Stimulated activated effector memory CD8-positive, alpha-beta T cell treated with anti-CD3 and anti-CD28 coated beads, Interleukin-12 subunit alpha, Interleukin-12 subunit beta, amount 100 ng/mL, for 72 hours (primary cell): ENCODE results near the gene OSBP2.

Experiments
- ATAC-seq: fragments of 150-1000 bp; cut with Tn5 transposase; 2 replicates; pipeline ENCODE4 v1.10.0; 2021
- DNase-seq, 2 donors: peaks; one replicate each; pipeline ENCODE4 v3.0.0; 2021 to 2022; ENCODE audit warnings: low spot score in 2 of 2
- H3K27ac Mint-ChIP-seq: one replicate; pipeline ENCODE4 v1.8.0; 2022; ENCODE audit warnings: mild to moderate bottlenecking, mixed read lengths
- H3K36me3 Mint-ChIP-seq: one replicate; pipeline ENCODE4 v1.8.0; 2022; ENCODE audit warnings: mild to moderate bottlenecking, mixed read lengths
- H3K4me1 Mint-ChIP-seq: one replicate; pipeline ENCODE4 v1.8.0; 2022; ENCODE audit warnings: mixed read lengths
- H3K4me3 Mint-ChIP-seq: one replicate; pipeline ENCODE4 v1.8.0; 2022; ENCODE audit warnings: mild to moderate bottlenecking, mixed read lengths
- H3K9me3 Mint-ChIP-seq: one replicate; pipeline ENCODE4 v1.8.0; 2022; ENCODE audit warnings: mixed read lengths

OSBP2 gene

DNA sequence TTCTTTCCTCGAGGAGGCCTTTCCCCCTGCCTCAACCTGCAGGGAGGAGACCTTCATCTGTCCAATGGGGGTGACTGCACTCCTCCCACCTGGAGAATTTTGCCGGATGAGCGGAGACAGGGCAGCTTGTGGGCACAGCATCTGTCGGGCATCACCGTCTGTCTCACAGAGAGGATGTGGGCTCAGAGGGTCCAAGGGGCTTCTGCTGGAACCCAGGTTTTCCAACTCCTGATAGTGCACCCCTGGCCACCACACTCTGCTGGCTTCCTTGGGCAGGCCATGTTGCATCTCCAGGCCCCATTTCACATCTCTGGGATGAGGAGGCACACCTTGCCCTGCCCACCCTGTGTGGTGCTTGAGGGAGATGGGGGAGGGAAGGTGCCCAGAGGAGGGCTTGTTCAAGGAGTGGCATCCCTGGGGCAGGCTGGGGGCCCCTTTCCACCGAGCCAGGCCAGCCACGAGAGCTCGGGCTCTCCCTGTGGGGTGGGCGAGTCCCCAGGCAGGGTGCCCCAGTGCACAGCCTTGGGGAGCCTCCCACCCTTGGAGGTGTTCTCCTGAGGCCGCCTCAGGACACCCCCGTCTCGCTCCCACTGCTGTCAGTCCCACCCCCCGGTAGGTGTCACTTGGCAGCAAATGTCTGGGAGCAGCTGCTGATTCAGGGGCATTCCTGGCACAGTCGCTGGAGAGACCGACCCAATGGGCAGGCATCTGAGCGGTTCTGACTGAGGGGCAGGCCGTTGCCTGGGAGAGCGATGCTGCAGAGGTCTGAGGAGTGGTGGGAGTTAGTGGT, 189.7 kb downstream of the OSBP2 start:
- DNase-seq: no peak
- ATAC-seq: no peak
- Mint-ChIP-seq H3K27ac (peak overlapping the region; percentile 8), H3K4me3 (no peak overlapping the region), H3K9me3 (no peaks in the 10 kb centered on the region), H3K4me1 (no peaks in the 10 kb centered on the region), H3K36me3 (no peaks in the 10 kb centered on the region)

DNA sequence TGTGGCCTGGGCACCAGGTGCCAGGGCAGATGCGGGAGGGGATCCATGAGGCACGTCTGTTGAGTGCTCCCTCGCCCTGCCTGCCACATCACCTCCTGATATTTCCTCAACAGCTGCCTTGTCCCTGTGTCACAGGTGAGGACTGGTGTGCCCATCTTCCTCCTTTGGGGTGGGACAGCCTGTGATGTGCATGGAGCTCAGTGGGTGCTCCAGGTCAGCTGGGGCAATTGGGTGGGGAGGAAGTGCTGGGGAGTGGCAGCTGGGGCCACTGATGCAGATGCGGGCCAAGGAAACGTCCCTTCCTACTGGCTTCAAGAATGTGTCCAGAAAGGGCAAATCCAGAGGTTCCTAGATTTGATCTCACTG, 190.3 kb downstream of the OSBP2 start:
- DNase-seq (no peak), ATAC-seq (no peak)
- H3K4me3 Mint-ChIP-seq: no peak overlapping the region
- H3K27ac Mint-ChIP-seq: peak overlapping the region; percentile 8
- no peaks in the 10 kb centered on the region for H3K9me3 Mint-ChIP-seq
- H3K36me3 Mint-ChIP-seq: no peaks in the 10 kb centered on the region
- H3K4me1 Mint-ChIP-seq: peaks cover under 1% of the 10 kb centered on the region

DNA sequence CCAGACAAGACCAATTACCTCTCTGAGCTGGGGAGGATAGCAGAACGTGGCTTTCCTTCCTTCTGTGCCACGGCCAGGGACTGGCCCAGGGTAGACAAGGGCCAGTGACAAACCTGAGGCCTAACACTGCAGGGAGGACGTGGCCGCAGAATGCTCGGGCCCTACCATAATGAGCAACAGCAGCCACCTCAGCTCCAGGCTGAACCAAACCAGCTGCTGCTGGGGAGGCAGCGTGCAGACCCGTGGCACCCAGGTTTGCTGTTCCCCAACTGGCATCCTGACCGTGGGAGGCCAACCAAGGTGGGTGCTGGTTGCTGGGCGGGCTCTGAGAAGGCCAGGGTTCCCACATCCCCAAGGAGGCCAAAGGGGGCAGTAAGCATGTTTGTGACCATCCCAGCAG, 190.9 kb downstream of the OSBP2 start:
- Mint-ChIP-seq H3K4me1 (peaks cover 6% of the 10 kb centered on the region), H3K9me3 (no peaks in the 10 kb centered on the region), H3K36me3 (no peaks in the 10 kb centered on the region), H3K4me3 (no peak overlapping the region), H3K27ac (no peak overlapping the region)
- DNase-seq (no peak), ATAC-seq (no peak)

DNA sequence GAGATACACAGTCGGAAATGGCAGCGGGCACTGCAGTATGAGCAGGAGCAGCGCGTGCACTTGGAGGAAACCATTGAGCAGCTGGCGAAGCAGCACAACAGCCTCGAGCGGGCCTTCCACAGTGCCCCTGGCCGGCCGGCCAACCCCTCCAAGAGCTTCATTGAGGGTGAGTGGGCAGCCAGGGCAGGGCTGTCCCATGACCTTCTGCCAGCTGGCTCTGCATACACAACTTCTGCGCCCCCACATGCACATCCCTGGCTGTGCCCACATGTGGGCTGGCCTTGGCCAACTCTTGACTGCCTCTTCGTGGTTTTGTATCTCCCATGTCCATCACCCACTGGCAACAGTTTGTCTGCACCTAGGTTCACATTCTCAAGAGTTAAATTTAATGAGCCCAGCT, 192.8 kb downstream of the OSBP2 start:
- no peak overlapping the region for H3K4me3 Mint-ChIP-seq
- peaks cover 15% of the 10 kb centered on the region for H3K4me1 Mint-ChIP-seq
- DNase-seq: no peak
- no peak for ATAC-seq
- H3K36me3 Mint-ChIP-seq: peaks cover 10% of the 10 kb centered on the region
- H3K9me3 Mint-ChIP-seq: no peaks in the 10 kb centered on the region
- H3K27ac Mint-ChIP-seq: no peak overlapping the region

DNA sequence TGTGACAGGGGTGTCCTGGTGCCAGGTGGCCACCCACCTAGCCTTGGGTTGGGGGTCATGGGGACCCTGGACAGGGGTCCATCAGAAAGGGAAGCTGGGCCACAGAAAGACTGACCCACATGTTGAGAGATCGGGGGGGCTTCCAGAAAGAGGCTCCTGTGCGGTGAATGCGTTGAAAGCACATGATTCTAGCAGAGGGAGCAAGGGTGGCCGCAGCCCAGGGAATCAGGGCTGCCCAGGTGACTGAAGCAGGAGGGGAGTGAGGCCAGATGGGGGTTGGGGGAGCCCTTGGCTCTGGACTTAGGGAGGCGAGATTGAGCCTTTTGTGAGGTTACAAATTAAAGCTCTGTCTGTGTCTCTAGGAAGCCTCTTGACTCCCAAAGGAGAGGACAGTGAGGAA, 193.2 kb downstream of the OSBP2 start:
- Mint-ChIP-seq H3K27ac (no peak overlapping the region), H3K4me3 (no peak overlapping the region), H3K4me1 (peaks cover 15% of the 10 kb centered on the region), H3K9me3 (no peaks in the 10 kb centered on the region), H3K36me3 (peaks cover 10% of the 10 kb centered on the region)
- no peak for DNase-seq
- no peak for ATAC-seq

DNA sequence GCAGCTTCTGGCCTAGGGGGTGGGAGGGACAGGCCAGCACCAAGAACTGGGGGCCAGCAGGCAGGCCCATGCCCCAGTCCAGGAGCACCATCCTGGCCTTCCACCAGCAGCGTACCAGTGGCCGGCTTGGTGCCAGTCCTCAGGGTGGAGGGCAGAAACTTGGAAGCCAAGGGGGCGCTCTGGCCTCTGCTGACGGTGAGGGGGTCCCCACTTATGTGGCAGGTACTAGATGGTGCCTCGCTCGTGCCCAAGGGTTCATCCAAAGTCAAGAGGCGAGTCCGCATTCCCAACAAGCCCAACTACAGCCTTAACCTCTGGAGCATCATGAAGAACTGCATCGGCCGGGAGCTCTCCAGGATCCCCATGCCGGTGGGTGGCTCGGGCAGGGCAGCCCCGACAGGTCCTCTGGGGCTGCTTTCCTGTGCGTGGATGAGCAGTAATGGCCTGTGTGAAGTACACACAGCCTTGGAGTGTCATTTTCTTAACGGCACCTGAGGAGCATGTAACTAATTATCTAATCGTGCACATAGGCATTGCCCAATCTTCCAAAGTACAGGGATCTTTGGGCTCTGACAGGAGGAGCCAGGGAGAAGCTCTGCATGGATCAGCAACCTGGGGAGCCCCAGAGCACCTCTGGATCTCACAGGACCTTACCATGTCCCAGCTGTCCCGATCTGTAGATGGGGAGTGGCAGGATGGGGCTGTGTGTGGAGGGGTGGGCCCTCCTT, 194.8 kb downstream of the OSBP2 start:
- H3K27ac Mint-ChIP-seq: no peak overlapping the region
- no peak overlapping the region for H3K4me3 Mint-ChIP-seq
- no peak for ATAC-seq
- DNase-seq: no peak
- H3K4me1 Mint-ChIP-seq: peaks cover 20% of the 10 kb centered on the region
- H3K9me3 Mint-ChIP-seq: no peaks in the 10 kb centered on the region
- peaks cover 10% of the 10 kb centered on the region for H3K36me3 Mint-ChIP-seq

DNA sequence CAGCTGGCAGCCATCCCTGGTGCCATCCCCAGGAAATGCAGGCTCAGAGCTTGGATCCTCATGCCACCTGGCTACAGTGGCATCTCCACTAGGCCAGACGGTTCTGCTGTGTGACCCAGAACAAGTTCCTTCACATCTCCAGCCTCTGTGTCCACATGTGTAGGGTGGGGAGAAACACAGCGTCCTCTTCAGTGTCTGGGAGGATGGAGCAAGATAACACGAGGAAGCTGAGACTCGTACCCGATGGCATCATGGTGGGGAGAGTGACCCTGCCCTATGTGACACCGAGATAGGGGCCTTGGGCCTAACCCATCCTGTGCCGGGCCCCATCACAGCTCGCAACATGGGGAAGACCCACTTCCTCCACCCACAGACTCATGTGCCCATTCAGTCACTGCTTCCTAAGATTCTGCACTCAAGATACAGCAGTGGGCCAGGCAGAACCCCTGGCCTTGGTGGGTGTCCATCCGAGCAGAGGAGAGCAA, 195.4 kb downstream of the OSBP2 start:
- H3K4me1 Mint-ChIP-seq: peaks cover 20% of the 10 kb centered on the region
- no peaks in the 10 kb centered on the region for H3K9me3 Mint-ChIP-seq
- no peak overlapping the region for H3K4me3 Mint-ChIP-seq
- no peak for ATAC-seq
- peaks cover 10% of the 10 kb centered on the region for H3K36me3 Mint-ChIP-seq
- peak overlapping the region; percentile 15 for H3K27ac Mint-ChIP-seq
- no peak for DNase-seq

DNA sequence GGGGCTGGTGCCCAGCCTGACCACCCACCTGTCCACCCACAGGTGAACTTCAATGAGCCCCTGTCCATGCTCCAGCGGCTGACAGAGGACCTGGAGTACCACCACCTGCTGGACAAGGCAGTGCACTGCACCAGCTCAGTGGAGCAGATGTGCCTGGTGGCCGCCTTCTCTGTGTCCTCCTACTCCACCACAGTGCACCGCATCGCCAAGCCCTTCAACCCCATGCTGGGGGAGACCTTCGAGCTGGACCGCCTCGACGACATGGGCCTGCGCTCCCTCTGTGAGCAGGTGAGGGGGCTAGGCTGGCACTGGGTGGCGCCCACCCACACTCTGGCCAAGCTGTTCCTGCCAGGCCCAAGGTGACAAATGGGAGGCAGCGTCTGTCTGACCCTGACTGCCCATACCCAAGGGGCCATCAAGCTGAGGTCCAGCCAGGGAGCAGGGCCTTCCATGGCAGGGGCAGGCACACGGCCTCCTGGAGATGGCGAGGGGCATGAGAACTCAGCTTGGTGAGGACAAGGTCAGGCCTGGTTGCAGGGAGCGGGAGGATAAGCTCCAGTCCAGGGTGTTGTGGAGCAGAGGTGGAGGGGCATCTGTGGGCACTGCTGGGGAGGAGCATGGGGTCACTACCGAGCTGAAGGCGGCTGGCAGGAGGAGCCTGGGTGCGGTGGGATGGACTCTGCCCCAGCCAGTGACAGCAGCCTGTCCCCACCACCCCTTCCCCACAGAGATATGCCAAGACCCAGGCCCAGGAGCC, 196.2 kb downstream of the OSBP2 start:
- Mint-ChIP-seq H3K36me3 (peaks cover 10% of the 10 kb centered on the region), H3K4me1 (peaks cover 20% of the 10 kb centered on the region), H3K27ac (peak overlapping the region; percentile 15), H3K9me3 (no peaks in the 10 kb centered on the region), H3K4me3 (no peak overlapping the region)
- peak; percentile 53 for ATAC-seq
- DNase-seq: no peak

DNA sequence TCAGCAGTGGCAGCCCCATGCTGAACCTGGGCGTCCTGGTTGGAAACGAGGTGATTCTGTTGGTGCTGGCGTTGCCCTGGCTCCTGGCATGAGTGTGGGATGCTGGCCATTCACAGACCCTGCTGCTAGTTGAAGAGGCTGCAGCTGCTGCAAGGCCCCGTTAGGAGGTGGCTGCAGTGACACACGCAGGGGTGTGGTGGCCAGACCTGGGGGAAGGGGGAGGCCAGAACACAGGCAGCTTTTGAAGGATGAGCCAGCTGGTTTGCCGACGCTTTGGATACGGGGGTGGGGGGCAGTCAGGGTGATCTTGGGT, 196.7 kb downstream of the OSBP2 start:
- H3K9me3 Mint-ChIP-seq: no peaks in the 10 kb centered on the region
- peaks cover 20% of the 10 kb centered on the region for H3K4me1 Mint-ChIP-seq
- peaks cover 10% of the 10 kb centered on the region for H3K36me3 Mint-ChIP-seq
- H3K27ac Mint-ChIP-seq: peak overlapping the region; percentile 76
- DNase-seq: no peak
- ATAC-seq: no peak
- no peak overlapping the region for H3K4me3 Mint-ChIP-seq

DNA sequence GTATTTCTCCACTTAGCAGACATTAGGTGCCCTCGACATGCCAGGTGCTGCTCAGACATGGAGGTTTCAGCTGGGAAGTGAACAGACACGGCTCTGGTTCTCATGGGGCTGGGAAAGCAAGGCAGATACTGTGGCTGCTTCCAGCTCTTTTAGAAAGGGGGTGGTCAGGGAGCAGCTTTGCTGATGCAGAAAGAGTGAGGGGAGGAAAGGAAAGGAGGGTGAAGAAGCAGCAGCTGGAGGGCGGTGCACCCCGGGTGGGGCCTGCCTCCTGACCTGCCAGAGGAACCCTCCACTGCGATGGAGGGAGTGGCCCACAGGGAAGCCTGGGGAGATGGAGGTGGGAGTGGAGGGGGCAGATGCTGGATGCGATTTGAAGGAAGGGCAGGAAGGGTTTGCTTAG, 197.1 kb downstream of the OSBP2 start:
- Mint-ChIP-seq H3K4me3 (no peak overlapping the region), H3K36me3 (peaks cover 10% of the 10 kb centered on the region), H3K9me3 (no peaks in the 10 kb centered on the region), H3K4me1 (peaks cover 20% of the 10 kb centered on the region), H3K27ac (peak overlapping the region; percentile 76)
- ATAC-seq (no peak), DNase-seq (no peak)

DNA sequence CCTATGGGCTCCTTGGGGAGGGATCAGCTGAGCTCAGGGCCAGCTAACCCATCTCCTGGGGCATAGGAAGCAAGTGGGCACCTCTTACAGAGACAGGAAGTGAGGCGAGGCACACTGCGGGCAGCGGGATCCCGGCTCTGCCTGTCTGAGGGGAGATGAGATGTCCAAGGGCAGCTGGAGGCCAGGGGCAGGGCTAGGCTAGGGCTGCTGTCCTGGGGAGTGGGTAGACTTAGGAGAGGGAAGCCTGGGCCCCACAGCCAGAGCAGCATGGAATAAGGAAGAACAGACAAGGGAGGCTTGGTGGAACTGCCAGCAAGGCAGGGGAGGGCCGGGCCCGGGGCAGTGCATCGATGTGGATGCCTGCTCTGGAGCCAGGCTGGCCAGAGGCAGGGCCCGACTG, 197.6 kb downstream of the OSBP2 start:
- H3K27ac Mint-ChIP-seq: no peak overlapping the region
- DNase-seq: no peak

DNA sequence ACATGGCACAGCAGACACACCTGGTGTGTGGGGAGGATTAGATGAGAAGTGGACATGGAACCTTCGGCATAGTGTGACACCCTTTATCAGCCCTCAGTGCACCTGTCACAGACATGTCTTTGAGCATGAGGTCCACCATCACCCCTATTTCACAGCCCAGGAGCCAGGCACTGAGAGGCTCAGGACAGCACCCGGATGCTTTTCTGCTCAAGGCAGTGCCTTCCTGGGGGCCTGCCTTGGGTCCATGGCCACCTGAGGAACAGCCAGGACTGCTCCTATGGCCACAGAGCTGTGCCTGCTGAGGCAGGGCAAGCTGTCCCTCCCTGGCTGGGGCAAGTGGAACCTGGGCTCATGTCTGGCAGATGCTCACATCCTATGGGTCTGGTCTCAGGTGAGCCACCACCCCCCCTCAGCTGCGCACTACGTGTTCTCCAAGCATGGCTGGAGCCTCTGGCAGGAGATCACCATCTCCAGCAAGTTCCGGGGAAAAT, 198.1 kb downstream of the OSBP2 start:
- H3K9me3 Mint-ChIP-seq: no peaks in the 10 kb centered on the region
- no peak for ATAC-seq
- H3K4me1 Mint-ChIP-seq: peaks cover 20% of the 10 kb centered on the region
- no peak overlapping the region for H3K27ac Mint-ChIP-seq
- H3K36me3 Mint-ChIP-seq: peaks cover 17% of the 10 kb centered on the region
- H3K4me3 Mint-ChIP-seq: no peak overlapping the region
- no peak for DNase-seq

More for the DNA sequence above, 197.6 kb downstream of the OSBP2 start:
- H3K4me1 Mint-ChIP-seq: peaks cover 20% of the 10 kb centered on the region
- no peak overlapping the region for H3K4me3 Mint-ChIP-seq
- no peak for ATAC-seq
- no peaks in the 10 kb centered on the region for H3K9me3 Mint-ChIP-seq
- peaks cover 13% of the 10 kb centered on the region for H3K36me3 Mint-ChIP-seq

DNA sequence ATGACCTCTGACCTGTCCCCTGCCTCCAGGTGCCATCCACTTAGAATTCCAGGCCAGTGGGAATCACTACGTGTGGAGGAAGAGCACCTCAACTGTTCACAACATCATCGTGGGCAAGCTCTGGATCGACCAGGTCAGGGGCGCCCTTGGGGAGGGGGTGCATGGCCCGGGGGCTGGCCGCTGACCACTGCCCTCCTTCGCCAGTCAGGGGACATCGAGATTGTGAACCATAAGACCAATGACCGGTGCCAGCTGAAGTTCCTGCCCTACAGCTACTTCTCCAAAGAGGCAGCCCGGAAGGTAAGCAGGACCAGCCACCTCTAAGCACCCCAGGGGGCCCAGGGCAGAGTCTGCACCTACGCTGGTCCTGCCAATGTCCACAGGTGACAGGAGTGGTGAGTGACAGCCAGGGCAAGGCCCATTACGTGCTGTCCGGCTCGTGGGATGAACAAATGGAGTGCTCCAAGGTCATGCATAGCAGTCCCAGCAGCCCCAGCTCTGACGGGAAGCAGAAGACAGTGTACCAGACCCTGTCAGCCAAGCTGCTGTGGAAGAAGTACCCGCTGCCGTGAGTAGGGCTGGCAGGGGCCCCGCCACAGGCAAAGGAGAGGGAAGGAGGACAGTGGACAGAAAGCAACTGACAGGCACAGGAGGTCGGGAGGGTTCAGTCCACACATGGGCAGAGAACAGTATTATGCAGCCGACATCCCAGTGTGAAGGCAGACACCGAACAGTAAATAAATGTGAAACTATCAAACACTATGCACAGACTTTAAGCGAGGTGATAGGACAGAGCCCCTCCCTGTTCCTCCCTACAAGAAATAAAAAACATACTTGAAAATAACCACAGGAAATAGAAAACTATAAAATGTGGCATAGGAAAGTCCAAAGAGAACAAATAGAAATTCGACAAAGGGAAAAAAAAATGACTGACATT, 199.0 kb downstream of the OSBP2 start:
- H3K4me3 Mint-ChIP-seq: no peak overlapping the region

DNA sequence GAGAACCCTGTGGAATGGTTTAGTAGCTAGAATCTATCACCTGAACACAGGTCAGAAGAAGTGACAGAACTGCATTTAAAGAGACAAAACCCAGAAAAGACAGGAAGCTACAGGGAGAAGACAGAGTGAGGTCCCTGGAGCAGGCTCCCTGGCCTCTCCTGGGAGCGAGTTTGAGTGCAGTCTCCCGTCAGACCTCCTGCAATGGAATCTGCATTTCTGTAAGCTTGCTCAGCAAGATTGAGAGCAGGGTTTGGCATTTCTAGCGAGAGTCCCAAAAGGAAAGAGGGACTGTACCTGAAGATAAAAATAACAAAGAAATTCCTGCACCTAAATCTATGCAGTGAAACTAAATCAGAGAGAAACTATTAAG, 199.7 kb downstream of the OSBP2 start:
- Mint-ChIP-seq H3K4me3 (no peak overlapping the region), H3K36me3 (peaks cover 17% of the 10 kb centered on the region), H3K27ac (no peak overlapping the region), H3K9me3 (no peaks in the 10 kb centered on the region), H3K4me1 (peaks cover 20% of the 10 kb centered on the region)
- DNase-seq (no peak), ATAC-seq (no peak)

More for the DNA sequence above, 199.0 kb downstream of the OSBP2 start:
- peaks cover 17% of the 10 kb centered on the region for H3K36me3 Mint-ChIP-seq
- peak overlapping the region; percentile 11 for H3K27ac Mint-ChIP-seq
- DNase-seq: no peak
- no peaks in the 10 kb centered on the region for H3K9me3 Mint-ChIP-seq
- peaks cover 20% of the 10 kb centered on the region for H3K4me1 Mint-ChIP-seq
- ATAC-seq: no peak
